ENCODE measurements around the gene IL17RA.
A peak's percentile ranks its signal among the peaks of the same experiment; 100 is the strongest.

Gene IL17RA

DNA sequence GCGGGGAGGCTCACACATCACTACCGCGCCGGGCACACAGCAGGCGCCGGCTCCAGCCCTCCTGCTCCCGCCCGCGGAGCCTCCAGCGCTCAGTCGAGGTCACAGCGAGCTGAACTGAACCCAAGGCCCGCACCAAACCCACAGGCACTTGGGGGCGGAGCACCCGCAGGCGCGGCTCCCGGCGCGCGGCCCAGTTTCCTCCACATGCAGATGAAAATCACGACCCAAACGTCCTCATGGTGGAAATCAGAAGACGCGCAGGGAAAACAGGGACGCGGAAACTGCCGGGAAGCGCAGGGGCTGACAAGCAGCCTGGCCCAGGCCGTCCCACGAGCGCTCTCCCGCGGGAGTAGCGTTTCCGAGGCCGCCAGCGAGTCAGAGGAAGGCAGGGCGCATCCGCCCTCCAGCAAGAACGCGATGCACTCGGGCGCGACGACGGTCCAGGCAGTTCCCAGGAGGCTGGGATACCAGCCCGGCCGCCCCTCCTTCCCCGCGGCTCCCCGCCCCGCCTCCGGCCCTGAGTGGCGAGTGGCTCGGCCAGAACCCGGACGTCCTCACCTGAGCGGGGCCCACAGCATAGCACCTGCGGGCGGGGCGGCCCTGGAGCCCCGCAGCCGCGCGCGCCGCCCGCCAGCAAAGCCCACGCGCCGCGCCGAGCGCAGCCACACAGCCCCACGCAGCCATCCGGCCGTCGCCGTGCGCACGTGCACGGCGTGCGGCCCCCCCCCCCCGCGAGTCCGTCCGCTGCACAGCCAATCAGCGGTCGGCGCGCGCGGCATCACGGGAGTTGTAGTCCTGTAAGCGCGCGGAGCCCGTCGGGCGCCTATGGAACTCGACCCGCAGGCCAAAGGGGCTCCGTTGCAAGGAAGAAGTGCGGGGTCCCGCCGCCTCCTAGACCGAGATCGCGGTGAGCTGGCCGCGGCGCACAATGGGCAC lies 74.0 kb downstream of the IL17RA start, which contains the start of gene HDHD5:
HDHD5 (minus strand) TSS at position 710 of the 936 bp plus-strand sequence; CDS start at position 684, 26 bp downstream.
- DNase-seq, result peak; percentile 74 to 89 (median 86)

DNA sequence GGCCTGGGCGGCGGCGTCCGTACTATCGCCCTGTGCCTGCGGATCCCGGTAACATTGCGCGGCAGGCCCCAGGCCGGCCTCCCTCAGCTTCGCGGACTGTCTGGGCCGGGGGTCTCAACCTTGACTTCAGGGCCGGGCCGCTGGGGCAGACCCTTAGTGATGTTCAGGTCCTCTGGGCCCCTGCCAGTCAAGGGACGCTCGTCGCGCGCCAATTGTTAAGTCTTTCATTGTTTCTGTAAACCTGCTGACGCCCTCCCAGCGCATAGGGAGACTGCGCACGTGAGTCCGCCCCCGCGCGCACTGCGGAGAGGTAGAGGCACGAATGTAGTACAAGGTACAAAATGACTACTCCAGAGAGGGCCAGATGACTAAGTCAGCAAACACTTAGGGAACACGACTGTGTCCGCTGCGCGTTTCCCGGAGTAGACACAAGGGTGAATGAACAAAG lies 74.7 kb downstream of the IL17RA start:
- peak in 4 of 6 experiments; percentile 8 to 55 (median 32) for DNase-seq

DNA sequence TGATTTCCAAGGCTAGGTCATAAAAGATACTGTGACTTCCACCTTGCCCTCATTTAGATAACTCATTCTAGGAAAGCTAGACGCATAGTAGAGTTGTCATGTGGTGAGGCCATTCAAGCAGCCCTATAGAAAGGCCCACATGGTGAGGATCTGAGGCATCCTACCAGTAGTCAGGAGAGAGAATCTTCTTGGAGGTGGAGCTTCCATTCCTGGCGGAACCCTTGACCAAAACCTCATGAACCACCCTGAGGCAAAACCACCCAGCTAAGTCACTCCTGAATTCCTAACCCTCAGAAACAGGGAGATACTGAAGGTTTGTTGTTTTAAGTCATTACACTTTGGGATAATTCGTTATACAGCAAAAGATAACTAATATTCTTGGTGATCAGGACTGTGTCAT lies 77.2 kb downstream of the IL17RA start:
- no peak for DNase-seq

DNA sequence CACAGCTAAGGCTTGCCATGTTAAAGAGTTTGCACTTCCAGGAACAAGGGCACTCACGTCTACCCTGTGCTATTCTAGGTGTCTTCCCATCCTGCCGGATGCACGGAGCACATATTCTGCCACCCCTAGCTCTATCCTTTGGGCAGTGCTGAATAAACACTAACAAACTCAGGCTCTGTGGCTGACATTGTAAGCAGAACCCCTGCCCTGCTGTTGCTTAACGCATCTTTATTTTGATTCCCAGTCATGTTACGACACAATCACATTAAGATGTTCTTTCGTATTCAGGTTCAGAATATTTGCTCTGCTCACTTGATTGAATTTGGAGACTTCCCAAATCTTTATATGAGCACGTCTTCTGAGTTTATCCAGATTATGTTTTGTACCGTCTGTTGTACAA lies 77.9 kb downstream of the IL17RA start:
- DNase-seq, result no peak

DNA sequence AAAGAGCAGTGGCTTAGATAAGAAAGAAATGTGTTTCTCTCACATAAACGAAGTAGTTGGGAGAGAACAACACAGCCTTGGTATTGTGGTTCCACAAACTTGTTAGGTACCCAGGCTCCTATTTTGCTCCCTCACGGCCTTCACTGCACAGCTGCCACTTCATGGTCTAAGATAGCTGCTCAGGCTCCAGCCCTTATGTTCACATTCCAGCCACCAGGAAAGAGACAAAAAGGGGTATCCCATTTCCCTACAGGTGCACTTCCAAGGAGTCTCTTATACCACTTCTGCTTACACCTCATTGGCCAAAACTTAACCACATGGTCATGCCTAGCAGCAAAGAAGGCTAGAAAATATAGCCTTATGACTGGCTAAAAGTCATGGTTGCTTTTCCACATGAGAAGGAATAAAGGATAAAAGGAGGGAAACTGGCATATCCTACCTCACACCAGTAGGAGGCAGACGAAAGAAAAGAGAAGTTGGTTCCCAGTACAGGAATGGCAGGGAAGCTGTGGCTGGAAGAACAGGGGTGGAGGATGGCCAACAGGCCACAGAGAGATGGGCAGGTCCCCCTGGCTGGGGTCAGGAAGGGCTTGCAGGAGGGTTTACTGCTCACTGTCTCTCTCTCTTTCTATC lies 79.7 kb downstream of the IL17RA start:
- no peak for DNase-seq
